ENCODE data around the gene LRRIQ4.

The LRRIQ4 gene

GRCh38 chr3:169827712-169828111, 15.0 kb downstream of the LRRIQ4 start:
- Histone ChIP-seq H3K27ac (ENCODE audit: low read depth, low read length, poor library complexity, severe bottlenecking) (no peak overlapping the region), H3K36me3 (ENCODE audit: insufficient read depth, low read length) (no peaks in the 10 kb centered on the region), H3K4me1 (ENCODE audit: insufficient read depth, low read length, severe bottlenecking) (no peaks in the 10 kb centered on the region), H3F3A (ENCODE audit: insufficient read depth, low read length) (no peaks in the 10 kb centered on the region), H3K9me2 (ENCODE audit: low read depth, low read length) (no peaks in the 10 kb centered on the region), H3K27me3 (ENCODE audit: insufficient read depth, low read length) (no peaks in the 10 kb centered on the region), H2AFZ (ENCODE audit: low read length) (no peak overlapping the region), H4K20me1 (ENCODE audit: insufficient read depth, low read length) (no peaks in the 10 kb centered on the region), H3K9ac (ENCODE audit: low read length) (no peak overlapping the region), H3K79me2 (ENCODE audit: insufficient read depth, low read length) (no peaks in the 10 kb centered on the region), H3K9me3 (ENCODE audit: low read length) (no peaks in the 10 kb centered on the region), H3K4me2 (ENCODE audit: low read length) (no peak overlapping the region), H3K4me3 (ENCODE audit: low read depth, low read length, poor library complexity, severe bottlenecking) (no peak overlapping the region)
- TF ChIP-seq EZH2 (IDR thresholded peaks at IDR 0.05; ENCODE audit: borderline replicate concordance, low read length) (no peak), CTCF (IDR thresholded peaks at IDR 0.05; ENCODE audit: low read length) (no peak)

DNA sequence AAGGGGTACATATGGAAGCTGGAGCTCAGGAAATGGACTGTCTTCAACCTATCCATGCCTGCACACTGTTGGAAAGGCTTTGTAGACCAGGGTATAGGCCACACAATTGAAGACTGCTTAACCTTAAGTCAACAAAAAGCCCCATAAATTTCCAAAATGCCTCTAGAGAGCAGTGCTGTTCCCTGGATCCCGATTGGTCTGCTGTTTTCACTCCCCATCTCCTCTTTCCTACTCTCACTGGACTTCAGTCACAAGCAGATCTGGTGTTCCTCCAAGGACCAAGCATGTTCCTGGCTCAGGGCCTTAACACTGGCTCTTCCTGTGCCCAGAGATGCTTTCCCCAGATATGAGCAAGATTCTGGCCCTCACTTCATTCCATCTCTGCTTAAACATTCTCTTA, 22.9 kb downstream of the LRRIQ4 start:
- peak overlapping the region; percentile 65; the same call in 1 of the 2 replicates for H2AFZ ChIP-seq (ENCODE audit: low read length)
- H3K4me1 ChIP-seq (ENCODE audit: insufficient read depth, low read length, severe bottlenecking), result peaks cover 16% of the 10 kb centered on the region
- no peak overlapping the region for H3K9ac ChIP-seq (ENCODE audit: low read length)
- H3F3A ChIP-seq (ENCODE audit: insufficient read depth, low read length), result no peaks in the 10 kb centered on the region
- no peak overlapping the region for H3K4me3 ChIP-seq (ENCODE audit: low read depth, low read length, poor library complexity, severe bottlenecking)
- H3K27ac ChIP-seq (ENCODE audit: low read depth, low read length, poor library complexity, severe bottlenecking), result peak overlapping the region; percentile 64
- no peaks in the 10 kb centered on the region for H3K9me3 ChIP-seq (ENCODE audit: low read length)
- no peaks in the 10 kb centered on the region for H3K9me2 ChIP-seq (ENCODE audit: low read depth, low read length)
- no peaks in the 10 kb centered on the region for H3K27me3 ChIP-seq (ENCODE audit: insufficient read depth, low read length)
- H3K4me2 ChIP-seq (ENCODE audit: low read length), result no peak overlapping the region
- H4K20me1 ChIP-seq (ENCODE audit: insufficient read depth, low read length), result no peaks in the 10 kb centered on the region
- no peaks in the 10 kb centered on the region for H3K36me3 ChIP-seq (ENCODE audit: insufficient read depth, low read length)
- TF ChIP-seq EZH2 (IDR thresholded peaks at IDR 0.05; ENCODE audit: borderline replicate concordance, low read length) (no peak), CTCF (IDR thresholded peaks at IDR 0.05; ENCODE audit: low read length) (no peak)
- H3K79me2 ChIP-seq (ENCODE audit: insufficient read depth, low read length), result no peaks in the 10 kb centered on the region

GRCh38 chr3:169836078-169836941, 23.6 kb downstream of the LRRIQ4 start:
- Histone ChIP-seq H3K79me2 (ENCODE audit: insufficient read depth, low read length) (no peaks in the 10 kb centered on the region), H3K4me1 (ENCODE audit: insufficient read depth, low read length, severe bottlenecking) (peaks cover 21% of the 10 kb centered on the region), H3K9ac (ENCODE audit: low read length) (peak overlapping the region; percentile 44), H3K4me2 (ENCODE audit: low read length) (peak overlapping the region; percentile 17; the same call in 1 of the 2 replicates), H4K20me1 (ENCODE audit: insufficient read depth, low read length) (no peaks in the 10 kb centered on the region), H3K27ac (ENCODE audit: low read depth, low read length, poor library complexity, severe bottlenecking) (peak overlapping the region; percentile 64), H3K9me2 (ENCODE audit: low read depth, low read length) (no peaks in the 10 kb centered on the region), H3K36me3 (ENCODE audit: insufficient read depth, low read length) (no peaks in the 10 kb centered on the region), H2AFZ (ENCODE audit: low read length) (peak overlapping the region; percentile 72), H3K9me3 (ENCODE audit: low read length) (no peaks in the 10 kb centered on the region), H3K4me3 (ENCODE audit: low read depth, low read length, poor library complexity, severe bottlenecking) (no peak overlapping the region), H3F3A (ENCODE audit: insufficient read depth, low read length) (no peaks in the 10 kb centered on the region), H3K27me3 (ENCODE audit: insufficient read depth, low read length) (no peaks in the 10 kb centered on the region)
- no peak for TF ChIP-seq EZH2 (IDR thresholded peaks at IDR 0.05; ENCODE audit: borderline replicate concordance, low read length)
- no peak for TF ChIP-seq CTCF (IDR thresholded peaks at IDR 0.05; ENCODE audit: low read length)

All from OCI-LY1 (cell line).